Neural progenitor cell (in vitro differentiated cells): Measurements from ENCODE around the gene MED10. TPM values are rescaled to one million over a fixed set of nuclear protein-coding genes. Genes with fewer than 3 reads are reported as not detected.

Source experiments
- DNase-seq: peaks from one replicate; pipeline ENCODE4 v3.0.0-alpha.2; 2016; ENCODE audit warnings: low spot score
- H2AFZ ChIP-seq: fragments of 200-600 bp; sonication (generic); replicated peaks from 2 replicates; pipeline ENCODE4 v1.6.1; 2016; ENCODE audit warnings: antibody characterized with exemption
- H3F3A ChIP-seq: fragments of 200-600 bp; sonication (generic); 2 replicates; pipeline ENCODE4 v1.6.1; 2016; ENCODE audit warnings: antibody characterized with exemption, low read depth
- H3K27ac ChIP-seq: fragments of 200-600 bp; sonication (generic); 2 replicates; pipeline ENCODE4 v1.5.1; 2016; ENCODE audit warnings: mild to moderate bottlenecking
- H3K27me3 ChIP-seq: fragments of 200-600 bp; sonication (generic); 2 replicates; pipeline ENCODE4 v1.6.1; 2016; ENCODE audit warnings: mild to moderate bottlenecking, moderate library complexity
- H3K36me3 ChIP-seq: fragments of 200-600 bp; sonication (generic); 2 replicates; pipeline ENCODE4 v1.5.1; 2016
- H3K4me1 ChIP-seq: fragments of 200-600 bp; sonication (generic); 2 replicates; pipeline ENCODE4 v1.6.1; 2016; ENCODE audit warnings: mixed run types
- H3K4me2 ChIP-seq: fragments of 200-600 bp; sonication (generic); 2 replicates; pipeline ENCODE4 v1.6.1; 2016
- H3K4me3 ChIP-seq: fragments of 200-600 bp; sonication (generic); 2 replicates; pipeline ENCODE4 v1.5.1; 2016
- H3K79me2 ChIP-seq: fragments of 200-600 bp; sonication (generic); 2 replicates; pipeline ENCODE4 v1.6.1; 2016; ENCODE audit warnings: low read depth
- H3K9ac ChIP-seq: fragments of 200-600 bp; sonication (generic); 2 replicates; pipeline ENCODE4 v1.6.1; 2016
- H3K9me3 ChIP-seq: fragments of 200-600 bp; sonication (generic); 2 replicates; pipeline ENCODE4 v1.5.1; 2016; ENCODE audit warnings: low read depth
- H4K20me1 ChIP-seq: fragments of 200-600 bp; sonication (generic); 2 replicates; pipeline ENCODE4 v1.6.1; 2016; ENCODE audit warnings: low read depth
- H3K27ac Mint-ChIP-seq: 3 replicates; pipeline ENCODE4 v1.8.0; 2021; ENCODE audit warnings: mixed read lengths
- H3K27me3 Mint-ChIP-seq: 2 replicates; pipeline ENCODE4 v1.8.0; 2022; ENCODE audit warnings: low read depth, mild to moderate bottlenecking, inconsistent platforms, moderate library complexity, mixed read lengths; ENCODE audit not compliant: insufficient read depth
- H3K36me3 Mint-ChIP-seq: 3 replicates; pipeline ENCODE4 v1.8.0; 2021; ENCODE audit warnings: mixed read lengths
- H3K4me1 Mint-ChIP-seq: 3 replicates; pipeline ENCODE4 v1.8.0; 2021; ENCODE audit warnings: mixed read lengths
- H3K4me3 Mint-ChIP-seq: 3 replicates; pipeline ENCODE4 v1.8.0; 2021; ENCODE audit warnings: mild to moderate bottlenecking, moderate library complexity, mixed read lengths
- H3K9me3 Mint-ChIP-seq: 3 replicates; pipeline ENCODE4 v1.8.0; 2020; ENCODE audit warnings: mixed read lengths
- EZH2 ChIP-seq: fragments of 200-600 bp; sonication (generic); IDR thresholded peaks from 2 replicates; pipeline ENCODE4 v1.6.1; 2017; ENCODE audit warnings: antibody characterized with exemption, mild to moderate bottlenecking, moderate library complexity
- EZH2phosphoT487 ChIP-seq: fragments of 200-600 bp; sonication (generic); IDR thresholded peaks from 2 replicates; pipeline ENCODE4 v1.6.1; 2017; ENCODE audit warnings: antibody characterized with exemption
- total RNA-seq: library from RNA; depleted of rRNA; stranded (reverse); fragments of >200 nt; gene quantifications from 2 replicates; pipeline ENCODE4 v1.2.3, GENCODE V29; 2015; ENCODE audit warnings: low replicate concordance
- TF ChIP-seq, protein P1 (sequence below): fragments of 200-600 bp; sonication (generic); IDR thresholded peaks from 2 replicates; pipeline ENCODE4 v1.5.1; 2017; ENCODE audit warnings: antibody characterized with exemption, mild to moderate bottlenecking

Gene MED10
- total RNA-seq, 1 donor from 2014 or later: 23.5 TPM

DNA sequence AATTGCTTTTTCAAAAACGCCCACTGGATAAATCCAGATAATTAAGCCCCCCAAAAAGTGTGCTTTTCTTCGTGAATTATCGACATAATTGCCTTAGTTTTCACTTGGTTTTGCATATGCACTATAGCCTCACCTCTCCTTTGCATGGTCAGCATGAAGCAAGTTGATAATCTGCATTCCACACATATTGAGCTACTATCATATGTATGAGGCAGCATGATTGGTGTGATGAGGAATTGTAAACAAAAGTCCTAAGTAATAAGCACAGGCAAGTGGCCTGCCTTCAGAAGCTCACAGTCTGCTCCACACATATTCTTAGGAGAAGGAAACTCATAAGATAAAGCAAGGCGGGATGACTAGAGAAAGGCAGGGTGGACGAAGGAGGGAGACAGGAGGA is 33.8 kb downstream of the MED10 start:
- H3K4me2 ChIP-seq: no peak overlapping the region

DNA sequence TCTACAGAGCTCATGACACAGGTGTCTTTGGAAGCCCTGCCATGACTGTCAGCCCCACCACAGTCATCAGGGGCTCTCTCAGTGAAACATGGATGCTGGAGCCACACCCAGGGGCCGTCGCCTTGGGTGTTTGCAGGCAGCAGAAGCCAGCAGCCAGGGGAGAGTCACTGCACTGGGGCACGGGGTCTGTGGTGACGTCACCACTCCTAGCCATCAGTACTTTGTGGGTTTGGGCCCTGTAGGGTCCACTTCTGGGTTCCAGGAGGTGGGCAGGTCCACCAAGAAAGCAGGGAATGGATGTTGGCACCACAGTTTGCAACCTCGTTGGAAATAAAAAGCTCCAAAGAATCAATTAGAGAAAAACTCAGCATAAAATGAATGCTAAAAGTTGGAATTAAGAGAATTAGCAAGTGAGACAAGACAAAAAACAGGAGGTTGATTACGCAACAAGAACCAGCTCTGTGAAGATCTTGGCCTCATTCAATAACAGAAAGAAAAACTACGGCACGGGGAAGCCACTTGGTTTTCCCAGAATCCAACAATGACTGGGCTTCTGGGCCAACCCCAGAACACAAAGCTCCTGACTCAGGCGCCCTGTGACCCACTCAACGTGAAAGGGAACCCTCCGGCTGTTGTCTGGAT is 34.3 kb downstream of the MED10 start:
- Mint-ChIP-seq H3K36me3 (no peaks in the 10 kb centered on the region), H3K9me3 (no peaks in the 10 kb centered on the region), H3K4me1 (no peaks in the 10 kb centered on the region), H3K27me3 (peaks cover 7% of the 10 kb centered on the region), H3K4me3 (no peak overlapping the region), H3K27ac (no peak overlapping the region)
- H3K4me2 ChIP-seq: no peak overlapping the region
- no peaks in the 10 kb centered on the region for H3K9me3 ChIP-seq
- no peak overlapping the region for H2AFZ ChIP-seq
- no peak overlapping the region for H3K9ac ChIP-seq
- H3K36me3 ChIP-seq: no peaks in the 10 kb centered on the region
- no peaks in the 10 kb centered on the region for H4K20me1 ChIP-seq
- H3K27ac ChIP-seq: no peak overlapping the region
- TF ChIP-seq, protein P1, sequence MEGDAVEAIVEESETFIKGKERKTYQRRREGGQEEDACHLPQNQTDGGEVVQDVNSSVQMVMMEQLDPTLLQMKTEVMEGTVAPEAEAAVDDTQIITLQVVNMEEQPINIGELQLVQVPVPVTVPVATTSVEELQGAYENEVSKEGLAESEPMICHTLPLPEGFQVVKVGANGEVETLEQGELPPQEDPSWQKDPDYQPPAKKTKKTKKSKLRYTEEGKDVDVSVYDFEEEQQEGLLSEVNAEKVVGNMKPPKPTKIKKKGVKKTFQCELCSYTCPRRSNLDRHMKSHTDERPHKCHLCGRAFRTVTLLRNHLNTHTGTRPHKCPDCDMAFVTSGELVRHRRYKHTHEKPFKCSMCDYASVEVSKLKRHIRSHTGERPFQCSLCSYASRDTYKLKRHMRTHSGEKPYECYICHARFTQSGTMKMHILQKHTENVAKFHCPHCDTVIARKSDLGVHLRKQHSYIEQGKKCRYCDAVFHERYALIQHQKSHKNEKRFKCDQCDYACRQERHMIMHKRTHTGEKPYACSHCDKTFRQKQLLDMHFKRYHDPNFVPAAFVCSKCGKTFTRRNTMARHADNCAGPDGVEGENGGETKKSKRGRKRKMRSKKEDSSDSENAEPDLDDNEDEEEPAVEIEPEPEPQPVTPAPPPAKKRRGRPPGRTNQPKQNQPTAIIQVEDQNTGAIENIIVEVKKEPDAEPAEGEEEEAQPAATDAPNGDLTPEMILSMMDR: no peak
- TF ChIP-seq EZH2phosphoT487 (no peak), EZH2 (no peak)
- peaks cover 2% of the 10 kb centered on the region for H3K27me3 ChIP-seq
- H3K79me2 ChIP-seq: no peaks in the 10 kb centered on the region
- no peaks in the 10 kb centered on the region for H3F3A ChIP-seq
- no peaks in the 10 kb centered on the region for H3K4me1 ChIP-seq
- no peak for DNase-seq
- no peak overlapping the region for H3K4me3 ChIP-seq

More for the DNA sequence above, 33.8 kb downstream of the MED10 start:
- H3K36me3 ChIP-seq: no peaks in the 10 kb centered on the region
- no peak overlapping the region for H3K4me3 ChIP-seq
- H3F3A ChIP-seq: no peaks in the 10 kb centered on the region
- no peak for DNase-seq
- Mint-ChIP-seq H3K27me3 (peaks cover 8% of the 10 kb centered on the region), H3K9me3 (no peaks in the 10 kb centered on the region), H3K27ac (no peak overlapping the region), H3K4me3 (no peak overlapping the region), H3K36me3 (no peaks in the 10 kb centered on the region), H3K4me1 (no peaks in the 10 kb centered on the region)
- no peak for TF ChIP-seq EZH2
- TF ChIP-seq, protein P1: no peak
- no peak for TF ChIP-seq EZH2phosphoT487
- H3K27me3 ChIP-seq: peaks cover 2% of the 10 kb centered on the region
- H3K4me1 ChIP-seq: no peaks in the 10 kb centered on the region
- H3K9me3 ChIP-seq: no peaks in the 10 kb centered on the region
- no peak overlapping the region for H3K9ac ChIP-seq
- no peaks in the 10 kb centered on the region for H3K79me2 ChIP-seq
- no peaks in the 10 kb centered on the region for H4K20me1 ChIP-seq
- H2AFZ ChIP-seq: no peak overlapping the region
- H3K27ac ChIP-seq: no peak overlapping the region

DNA sequence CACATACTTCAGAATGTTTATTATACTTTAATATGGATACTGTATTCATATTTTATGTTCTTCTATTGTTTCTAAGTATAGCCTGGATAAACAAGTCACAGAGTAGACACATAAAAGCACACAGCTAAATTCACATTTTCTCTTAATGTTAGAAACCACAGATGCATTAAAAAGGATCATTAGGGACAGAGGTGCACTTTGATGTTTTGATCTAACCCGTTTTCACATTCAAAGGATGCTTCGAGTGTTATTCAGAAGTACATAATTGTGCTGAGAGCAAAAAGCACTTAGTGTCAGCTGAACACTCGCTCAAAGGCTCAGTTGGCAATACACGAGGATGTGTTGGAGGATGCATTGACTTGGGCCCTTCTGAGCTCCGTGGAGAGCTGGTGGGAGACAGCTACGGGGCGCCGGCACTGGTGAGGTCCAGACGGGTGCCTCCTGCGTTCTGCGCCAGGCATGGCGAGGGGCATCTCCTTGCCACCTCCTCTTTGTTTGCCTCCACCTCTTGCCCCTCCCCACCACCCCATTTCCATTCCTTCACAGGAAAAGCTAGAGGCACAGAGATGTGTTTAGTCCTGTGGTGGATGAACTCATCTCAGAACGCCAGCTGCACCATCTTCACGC is 35.5 kb downstream of the MED10 start:
- Histone ChIP-seq H3K4me2 (no peak overlapping the region), H3F3A (no peaks in the 10 kb centered on the region), H3K9me3 (no peaks in the 10 kb centered on the region), H4K20me1 (no peaks in the 10 kb centered on the region), H3K79me2 (no peaks in the 10 kb centered on the region), H3K9ac (no peak overlapping the region), H3K36me3 (no peaks in the 10 kb centered on the region), H2AFZ (no peak overlapping the region), H3K27me3 (peaks cover 2% of the 10 kb centered on the region), H3K27ac (no peak overlapping the region), H3K4me3 (no peak overlapping the region), H3K4me1 (no peaks in the 10 kb centered on the region)
- peaks cover 7% of the 10 kb centered on the region for H3K27me3 Mint-ChIP-seq
- H3K36me3 Mint-ChIP-seq: no peaks in the 10 kb centered on the region
- DNase-seq: no peak
- peaks cover 2% of the 10 kb centered on the region for H3K4me1 Mint-ChIP-seq
- no peak overlapping the region for H3K27ac Mint-ChIP-seq
- no peak overlapping the region for H3K4me3 Mint-ChIP-seq
- no peaks in the 10 kb centered on the region for H3K9me3 Mint-ChIP-seq
- TF ChIP-seq EZH2phosphoT487 (no peak), EZH2 (no peak)
- TF ChIP-seq, protein P1: no peak
